Frontal cortex (tissue), 4 donors: Measurements from ENCODE around the gene KRT82. TPM values are rescaled to one million over a fixed set of nuclear protein-coding genes. Genes with fewer than 3 reads are reported as not detected.
"Not testable (repeated sequence)": the region's sequence is repeated elsewhere in the genome, so short reads cannot be mapped to it uniquely, and the experiment has no call there.

Source experiments
- DNase-seq, 2 donors: peaks; one replicate each; pipeline ENCODE4 v3.0.0; 2012; ENCODE audit warnings: low spot score in 2 of 2
- FAIRE-seq: peaks from 2 replicates; lab custom pipeline; 2012; peaks lifted over from hg19 to GRCh38; lab: Jason Lieb, UNC
- total RNA-seq: library from RNA; depleted of rRNA; stranded (reverse); fragments of >200 nt; gene quantifications from one replicate; pipeline ENCODE4 v1.2.3, GENCODE V29; 2014
- donor health status: control.
- donor health status: control.
- donor health status: control.

The KRT82 gene
- not detected for total RNA-seq

GRCh38 chr12:52405922-52406385, at the start of gene KRT82:
KRT82 (minus strand) TSS chr12:52406335; CDS start chr12:52406277, 58 bp downstream.
- DNase-seq (no peak), FAIRE-seq (no peak)

- DNase-seq, result no peak
- no peak for FAIRE-seq
Measured at GRCh38 chr12:52455821-52456220, 49.7 kb upstream of the KRT82 start.

- peak in 1 of 2 donors; percentile 31 for DNase-seq
- FAIRE-seq, result no peak
Measured at GRCh38 chr12:52454411-52455201, 48.5 kb upstream of the KRT82 start.

- FAIRE-seq (no peak), DNase-seq (no peak)
Measured at GRCh38 chr12:52452101-52452500, 46.0 kb upstream of the KRT82 start, which contains the start of gene KRT6B. KRT6B (minus strand) TSS chr12:52452146; CDS start chr12:52452078, 68 bp downstream.

DNA sequence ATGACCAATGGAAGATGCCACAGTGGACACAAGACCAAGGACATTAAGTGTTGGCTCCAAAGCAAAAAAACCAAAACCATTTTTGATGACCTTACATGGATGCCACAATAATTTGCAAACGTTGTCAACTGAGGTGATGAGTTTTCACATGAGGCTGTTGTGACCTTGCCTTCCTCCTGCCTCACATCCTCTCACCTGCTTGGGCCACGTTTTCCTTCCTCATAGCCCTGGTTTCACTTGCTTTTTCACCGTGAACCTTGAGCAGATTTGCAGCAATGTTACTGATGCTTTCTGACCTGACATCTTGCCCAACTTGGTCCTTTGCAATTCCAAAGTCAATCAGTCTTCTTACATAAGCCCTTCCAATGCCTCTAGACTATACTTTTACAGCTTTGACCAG, 42.1 kb upstream of the KRT82 start:
- DNase-seq (no peak), FAIRE-seq (no peak)

DNA sequence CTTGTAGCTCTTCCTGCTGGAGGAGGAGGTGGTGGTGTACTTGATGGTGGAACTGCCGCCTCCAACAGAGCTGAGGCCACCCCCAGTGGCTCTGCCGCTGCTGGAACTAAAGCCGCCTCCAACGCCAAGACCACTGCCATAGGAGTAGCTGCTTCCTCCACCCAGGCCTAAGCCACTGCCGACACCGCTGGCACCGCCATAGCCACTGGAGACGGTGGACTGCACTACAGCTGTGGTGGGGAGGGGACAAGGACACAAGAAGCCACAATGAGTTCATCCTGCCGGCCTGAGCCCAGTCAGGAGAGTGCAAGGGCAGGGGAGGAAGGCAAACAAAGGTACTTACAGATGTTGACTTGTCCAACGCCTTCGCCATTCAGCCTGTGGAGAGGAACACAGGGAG, 41.1 kb upstream of the KRT82 start:
- not testable (repeated sequence) for DNase-seq, FAIRE-seq

DNA sequence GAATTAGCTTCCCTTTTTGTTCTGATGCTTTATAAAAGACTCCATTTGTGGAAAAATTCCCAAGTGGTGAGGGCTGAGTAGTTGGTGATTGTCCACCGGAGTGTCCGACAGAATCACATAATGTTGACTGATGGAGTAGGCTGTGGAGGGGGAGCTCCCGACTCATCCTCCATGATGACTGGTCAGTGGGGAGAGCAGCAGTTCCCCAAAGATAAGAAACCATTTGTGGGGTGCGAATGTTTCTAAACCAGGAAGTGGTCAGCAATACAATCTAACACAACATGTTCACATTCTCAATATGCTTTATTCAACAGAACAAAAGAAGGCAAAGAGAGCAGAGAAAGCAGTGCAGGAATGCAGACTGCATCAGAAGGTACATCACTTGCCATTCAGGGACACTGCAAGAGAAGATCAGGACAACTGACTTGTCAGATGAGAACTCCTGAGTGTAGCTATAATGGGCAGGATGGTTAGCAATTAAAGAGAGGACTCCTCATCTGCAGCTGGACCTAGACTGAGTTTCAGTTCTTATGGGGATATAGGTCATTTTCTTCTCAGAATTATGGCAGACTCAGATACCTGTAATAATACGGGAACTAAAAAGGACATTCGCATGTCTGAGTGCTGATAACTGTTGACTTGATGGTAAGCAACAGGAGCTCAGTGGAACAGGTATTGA, 40.4 kb upstream of the KRT82 start:
- DNase-seq (no peak), FAIRE-seq (no peak)

GRCh38 chr12:52445876-52446275, 39.7 kb upstream of the KRT82 start:
- no peak for FAIRE-seq
- no peak for DNase-seq

GRCh38 chr12:52444647-52445595, 38.8 kb upstream of the KRT82 start:
- FAIRE-seq (no peak), DNase-seq (no peak)

- no peak for DNase-seq
- no peak for FAIRE-seq
Measured at GRCh38 chr12:52443966-52444365, 37.8 kb upstream of the KRT82 start.

GRCh38 chr12:52442600-52443061, 36.5 kb upstream of the KRT82 start:
- no peak for FAIRE-seq

GRCh38 chr12:52441320-52441911, 35.3 kb upstream of the KRT82 start:
- FAIRE-seq (no peak), DNase-seq (no peak)

More at GRCh38 chr12:52442600-52443061, 36.5 kb upstream of the KRT82 start:
- no peak for DNase-seq

DNA sequence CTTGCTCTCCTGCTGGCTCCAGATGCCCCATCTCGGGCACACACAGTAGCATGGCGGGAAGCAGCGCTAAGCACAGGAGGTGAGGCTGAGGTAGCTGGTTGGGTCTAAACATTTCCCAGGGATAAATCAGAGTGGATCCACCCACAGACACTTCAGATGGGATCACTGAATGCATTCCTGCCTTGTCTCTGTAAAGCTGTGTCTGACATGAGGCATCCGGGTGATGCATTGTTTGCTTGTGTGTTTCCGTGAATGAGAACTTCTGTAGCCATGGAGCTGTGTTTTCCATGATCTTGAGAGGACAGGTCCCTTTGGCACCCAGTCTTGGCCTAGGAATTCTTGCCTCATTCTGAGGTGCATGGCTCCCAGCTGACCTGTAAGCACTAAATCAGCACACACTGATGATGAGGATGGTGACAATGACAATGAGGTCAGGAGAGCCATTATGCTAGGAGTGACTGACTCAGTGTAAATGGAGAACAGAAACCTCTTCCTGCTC, 34.7 kb upstream of the KRT82 start:
- no peak for DNase-seq
- FAIRE-seq, result no peak

DNA sequence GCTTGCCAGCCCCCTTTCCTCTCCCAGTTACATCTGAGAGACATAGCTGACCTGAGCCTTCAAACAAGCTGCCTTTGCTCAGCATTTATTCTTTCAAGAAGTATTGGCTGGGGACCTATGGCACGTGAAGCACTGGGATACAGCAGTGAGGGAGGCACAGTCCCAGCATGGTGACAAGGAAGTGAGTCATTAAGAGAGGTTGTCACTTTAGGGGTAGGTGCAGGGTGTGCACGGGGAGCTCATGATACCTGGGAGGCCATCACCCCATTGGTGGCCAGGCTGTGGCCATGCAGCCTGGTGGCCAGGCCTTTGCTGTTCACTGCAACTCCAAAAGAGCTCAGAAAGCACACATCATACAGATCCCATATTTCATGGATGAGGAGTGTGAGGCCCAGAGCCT, 33.7 kb upstream of the KRT82 start:
- FAIRE-seq (no peak), DNase-seq (no peak)

GRCh38 chr12:52439420-52439819, 33.3 kb upstream of the KRT82 start:
- FAIRE-seq (no peak), DNase-seq (no peak)

DNA sequence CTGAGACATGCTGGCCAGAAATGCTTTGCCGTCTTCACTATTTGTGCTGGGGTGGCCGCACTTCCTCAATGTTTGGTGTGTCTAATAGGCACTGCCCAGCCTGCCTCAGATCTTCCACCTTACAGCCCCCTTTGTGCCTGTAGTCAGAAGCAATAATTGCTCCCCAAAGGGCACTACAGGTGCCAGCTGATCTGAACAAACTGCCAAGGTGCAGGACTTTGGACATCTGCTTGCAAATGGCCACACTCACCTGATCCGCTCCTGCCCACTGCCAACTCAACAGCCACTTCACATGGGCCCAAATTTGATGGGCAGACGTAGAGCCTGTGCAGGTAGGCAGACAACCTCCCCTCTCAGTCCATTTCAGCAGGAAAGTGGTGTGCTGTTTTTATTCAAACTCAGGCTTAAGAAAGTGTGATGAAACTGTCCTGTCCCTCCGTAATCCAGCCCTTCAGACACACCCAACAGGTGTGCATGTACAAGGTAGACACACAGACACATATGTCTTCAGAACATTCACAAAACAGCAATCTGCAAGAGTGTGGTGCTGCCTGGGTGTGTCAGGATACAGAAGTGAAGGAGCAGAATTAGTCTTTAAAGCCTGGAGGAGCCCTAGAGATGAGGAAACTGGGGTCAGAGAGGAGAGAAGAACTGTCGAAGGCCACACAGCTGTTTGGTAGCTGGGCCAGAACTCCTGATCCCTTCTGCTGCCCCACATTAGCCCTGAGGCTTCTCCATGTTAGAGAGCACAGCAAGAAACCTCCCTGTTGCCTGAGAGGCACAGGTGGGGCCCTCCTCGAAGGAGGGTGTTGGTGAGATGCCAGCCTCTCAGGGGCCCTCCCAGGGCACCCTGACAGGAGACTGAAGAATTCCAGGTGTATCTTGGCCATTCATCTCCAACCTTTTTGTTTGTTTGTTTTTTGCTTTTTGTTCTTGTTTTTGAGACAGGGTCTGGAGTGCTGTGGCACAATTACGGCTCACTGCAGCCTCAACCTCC, 32.5 kb upstream of the KRT82 start:
- no peak for FAIRE-seq

GRCh38 chr12:52437508-52437907, 31.4 kb upstream of the KRT82 start:
- FAIRE-seq, result no peak
- no peak for DNase-seq

More for the DNA sequence above, 32.5 kb upstream of the KRT82 start:
- no peak for DNase-seq

- DNase-seq, result no peak
- FAIRE-seq, result no peak
Measured at GRCh38 chr12:52436828-52437474, 30.8 kb upstream of the KRT82 start.
